Uterus (tissue), 4 donors: ENCODE data around the gene DRC7. TPM values are rescaled to one million over a fixed set of nuclear protein-coding genes. Genes with fewer than 3 reads are reported as not detected.

Experiments used
- DNase-seq, 2 donors: peaks; one replicate each; pipeline ENCODE4 v3.0.0-alpha.2; 2019 to 2020
- H3K27ac ChIP-seq, 2 donors: fragments of 200-600 bp; sonication (generic); 1 replicate in 1 of 2; 2 replicates in 1 of 2; pipeline ENCODE4 v1.5.1; 2016 to 2018
- H3K27me3 ChIP-seq, 2 donors: fragments of 200-600 bp; sonication (generic); one replicate each; pipeline ENCODE4 v1.5.1; 2018 to 2019; ENCODE audit warnings: control low read depth in 1 of 2
- H3K36me3 ChIP-seq, 2 donors: fragments of 200-600 bp; sonication (generic); one replicate each; pipeline ENCODE4 v1.5.1; 2019; ENCODE audit warnings: control low read depth in 1 of 2
- H3K4me1 ChIP-seq, 2 donors: fragments of 200-600 bp; sonication (generic); one replicate each; pipeline ENCODE4 v1.5.1; 2018 to 2019; ENCODE audit warnings: control low read depth in 1 of 2
- H3K4me3 ChIP-seq, 2 donors: fragments of 200-600 bp; sonication (generic); 1 replicate in 1 of 2; 2 replicates in 1 of 2; pipeline ENCODE4 v1.5.1; 2018 to 2019; ENCODE audit warnings: mild to moderate bottlenecking in 1 of 2
- H3K9me3 ChIP-seq, 2 donors: fragments of 200-600 bp; sonication (generic); one replicate each; pipeline ENCODE4 v1.5.1; 2019; ENCODE audit warnings: control low read depth in 1 of 2
- CTCF ChIP-seq, 4 experiments: fragments of 200-600 bp in 2 of 4; fragments of 450-650 bp in 2 of 4; sonication (generic) in 2 of 4; IDR thresholded peaks; one replicate each; pipeline ENCODE4 v1.5.1; 2016 to 2019; ENCODE audit warnings: antibody characterized with exemption in 4 of 4, mild to moderate bottlenecking in 2 of 4, moderate library complexity in 1 of 4
- POLR2A ChIP-seq, 2 donors: fragments of 450-650 bp; IDR thresholded peaks; one replicate each; pipeline ENCODE4 v1.6.1; 2016; ENCODE audit warnings: antibody characterized with exemption in 2 of 2, mild to moderate bottlenecking in 1 of 2, moderate library complexity in 1 of 2
- intact Hi-C: fragments of 100-400 bp; cut with DNase I; formaldehyde crosslinking; loops from one replicate; pipeline ENCODE4 v1.15.1; 2023; ENCODE audit warnings: low total_unique reads
- total RNA-seq, 4 donors: library from RNA; depleted of rRNA in 3 of 4; stranded (reverse); fragments of >200 nt in 3 of 4; gene quantifications; one replicate each; pipeline versions ENCODE4 v1.1.0 to v1.2.4, GENCODE V29; 2014 to 2023
- donor health status: DM: yes; HTN: yes; CAD: no.

The DRC7 gene
- total RNA-seq, 4 donors from 2014 or later, result 0.18 to 5.4 TPM; not detected in 2

- no peak for DNase-seq
- H3K4me3 ChIP-seq, result no peak overlapping the region
- H3K27me3 ChIP-seq, result no peaks in the 10 kb centered on the region
- no peaks in the 10 kb centered on the region for H3K36me3 ChIP-seq
- intact Hi-C loops, result no loop called here
- H3K4me1 ChIP-seq, result no peaks in the 10 kb centered on the region
- TF ChIP-seq CTCF (IDR thresholded peaks at IDR 0.05) (no peak), POLR2A (IDR thresholded peaks at IDR 0.05) (no peak)
- no peaks in the 10 kb centered on the region for H3K9me3 ChIP-seq
- H3K27ac ChIP-seq, result no peak overlapping the region
Measured at GRCh38 chr16:57697896-57698537, 3.4 kb downstream of the DRC7 start.

- Histone ChIP-seq H3K27me3 (no peaks in the 10 kb centered on the region), H3K36me3 (no peaks in the 10 kb centered on the region), H3K4me1 (no peaks in the 10 kb centered on the region), H3K27ac (no peak overlapping the region), H3K4me3 (no peak overlapping the region), H3K9me3 (no peaks in the 10 kb centered on the region)
- TF ChIP-seq CTCF (IDR thresholded peaks at IDR 0.05), result no peak
- no peak for TF ChIP-seq POLR2A (IDR thresholded peaks at IDR 0.05)
- DNase-seq, result no peak
- intact Hi-C loops, result no loop called here
Measured at GRCh38 chr16:57698812-57699405, 4.3 kb downstream of the DRC7 start.

GRCh38 chr16:57699481-57699880 lies 4.9 kb downstream of the DRC7 start:
- Histone ChIP-seq H3K27ac (no peak overlapping the region), H3K36me3 (no peaks in the 10 kb centered on the region), H3K27me3 (no peaks in the 10 kb centered on the region), H3K4me3 (no peak overlapping the region), H3K4me1 (no peaks in the 10 kb centered on the region), H3K9me3 (no peaks in the 10 kb centered on the region)
- DNase-seq, result no peak
- TF ChIP-seq POLR2A (IDR thresholded peaks at IDR 0.05) (no peak), CTCF (IDR thresholded peaks at IDR 0.05) (no peak)
- intact Hi-C loops, result no loop called here

- H3K27ac ChIP-seq, result no peak overlapping the region
- no peak for TF ChIP-seq CTCF (IDR thresholded peaks at IDR 0.05)
- no peak for TF ChIP-seq POLR2A (IDR thresholded peaks at IDR 0.05)
- no peaks in the 10 kb centered on the region for H3K9me3 ChIP-seq
- H3K4me1 ChIP-seq, result no peaks in the 10 kb centered on the region
- intact Hi-C loops, result no loop called here
- H3K27me3 ChIP-seq, result no peaks in the 10 kb centered on the region
- no peak for DNase-seq
- no peak overlapping the region for H3K4me3 ChIP-seq
- H3K36me3 ChIP-seq, result no peaks in the 10 kb centered on the region
Measured at GRCh38 chr16:57699899-57700298, 5.3 kb downstream of the DRC7 start.

- no peaks in the 10 kb centered on the region for H3K36me3 ChIP-seq
- H3K27ac ChIP-seq, result peak overlapping the region in 1 of 2 donors; percentile 6
- DNase-seq, result no peak
- H3K4me1 ChIP-seq, result no peaks in the 10 kb centered on the region
- H3K4me3 ChIP-seq, result no peak overlapping the region
- H3K9me3 ChIP-seq, result no peaks in the 10 kb centered on the region
- H3K27me3 ChIP-seq, result no peaks in the 10 kb centered on the region
- TF ChIP-seq CTCF (IDR thresholded peaks at IDR 0.05), result no peak
- TF ChIP-seq POLR2A (IDR thresholded peaks at IDR 0.05), result no peak
- intact Hi-C loops, result no loop called here
Measured at GRCh38 chr16:57700781-57701551, 6.4 kb downstream of the DRC7 start.
